ENCODE results near the gene PRDX1. TPM values are rescaled to one million over a fixed set of nuclear protein-coding genes. Genes with fewer than 3 reads are reported as not detected.
"Not testable (repeated sequence)": the region's sequence is repeated elsewhere in the genome, so short reads cannot be mapped to it uniquely, and the experiment has no call there.

The PRDX1 gene
- total RNA-seq, 1 experiment from 2014 or later: 1,113 TPM

DNA sequence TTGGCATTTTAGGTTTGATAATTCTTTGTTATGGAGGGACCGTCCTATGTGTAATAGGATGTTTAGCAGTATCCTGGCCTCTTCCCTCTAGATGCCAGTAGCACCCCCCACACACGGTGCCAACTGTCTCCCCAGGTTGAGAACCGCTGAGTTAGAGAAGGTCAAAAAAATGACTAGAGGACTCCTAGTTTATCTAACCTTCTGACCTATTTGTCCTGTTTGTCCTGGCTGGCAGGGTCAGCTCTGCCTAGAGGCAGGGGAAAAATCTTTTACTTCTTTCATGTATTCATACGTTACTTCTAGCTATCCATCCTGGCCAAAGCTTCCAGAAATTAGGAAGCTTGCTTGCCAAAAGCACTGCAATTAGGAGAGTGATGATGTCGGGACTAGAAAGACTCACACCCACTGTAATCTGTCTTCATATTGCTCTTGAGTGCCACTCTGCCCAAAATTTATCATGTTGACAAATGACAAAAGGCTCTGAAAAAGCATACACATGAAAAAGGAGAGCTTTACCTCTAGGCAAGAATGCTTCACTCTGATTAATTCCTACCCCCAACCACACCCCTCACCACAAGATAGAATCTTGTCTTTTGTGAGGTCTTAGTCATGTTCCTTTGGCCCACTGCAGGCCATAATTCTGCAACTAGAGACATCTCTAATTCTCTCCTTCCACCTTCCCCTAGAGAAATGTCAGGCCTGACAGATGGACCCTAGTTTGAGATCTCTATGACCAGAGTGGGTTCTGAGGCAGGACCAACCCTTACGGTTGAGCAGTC lies 14.5 kb upstream of the PRDX1 start:
- DNase-seq (ENCODE audit: low spot score): no peak

DNA sequence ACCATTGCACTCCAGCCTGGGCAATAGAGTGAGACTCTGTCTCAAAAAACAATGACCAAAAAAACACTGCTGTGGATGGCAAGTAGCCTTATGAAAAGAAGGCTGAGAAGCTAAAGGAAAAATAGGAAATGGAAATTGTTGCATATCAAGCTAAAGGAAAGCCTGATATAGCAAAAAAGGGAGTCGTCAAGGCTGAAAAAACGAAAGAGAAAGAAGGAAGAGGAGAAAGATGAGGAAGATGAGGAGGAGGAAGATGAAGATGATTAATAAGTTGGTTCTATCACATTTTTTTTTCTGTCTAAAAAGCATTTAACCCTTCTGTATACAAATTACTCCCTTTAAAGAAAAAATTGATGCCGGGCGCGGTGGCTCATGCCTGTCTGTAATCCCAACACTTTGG lies 10.2 kb upstream of the PRDX1 start:
- DNase-seq (ENCODE audit: low spot score): no peak

DNA sequence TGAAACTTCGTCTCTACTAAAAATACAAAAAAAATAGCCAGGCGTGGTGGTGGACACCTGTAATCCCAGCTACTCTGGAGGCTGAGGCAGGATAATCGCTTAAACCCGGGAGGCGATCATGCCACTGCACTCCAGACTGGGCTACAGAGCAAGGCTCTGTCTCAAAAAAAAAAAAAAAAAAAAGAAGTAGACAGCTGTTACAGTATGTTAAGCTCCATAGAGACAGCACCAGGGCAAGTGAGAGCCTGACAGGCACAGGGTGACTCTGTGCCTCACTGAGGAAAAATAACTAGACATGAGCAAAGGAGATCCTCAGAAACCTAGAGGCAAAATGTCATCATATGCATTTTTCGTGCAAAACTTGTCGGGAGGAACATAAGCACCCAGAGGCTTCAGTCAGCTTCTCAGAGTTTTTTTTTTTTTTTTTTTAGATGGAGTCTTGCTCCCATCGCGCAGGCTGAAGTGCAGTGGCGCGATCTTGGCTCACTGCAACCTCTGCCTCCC lies 9.0 kb upstream of the PRDX1 start:
- DNase-seq (ENCODE audit: low spot score): no peak

DNA sequence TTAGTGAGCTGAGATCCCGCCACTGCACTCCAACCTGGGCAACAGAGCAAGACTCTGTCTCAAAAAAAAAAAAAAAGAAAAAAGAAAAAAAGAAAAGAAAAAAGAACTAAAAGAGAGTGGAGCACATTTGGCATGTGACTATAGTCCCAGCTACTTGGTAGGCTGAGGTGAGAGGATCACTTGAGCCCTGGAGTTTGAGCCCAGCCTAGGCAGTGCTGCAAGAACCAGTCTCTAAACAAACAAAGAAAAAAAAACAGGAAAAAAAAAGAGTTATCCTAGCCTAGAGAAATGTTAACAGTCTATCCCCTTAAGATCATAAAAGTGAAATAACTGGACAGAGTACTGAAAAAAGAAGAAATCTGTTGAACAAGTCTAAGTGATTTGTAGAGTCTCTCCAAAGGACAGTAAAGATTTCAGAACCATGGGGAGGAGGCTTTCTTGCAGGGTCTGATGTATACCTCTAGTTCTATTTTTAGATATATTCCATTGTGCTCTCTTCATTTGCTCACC lies 4.5 kb upstream of the PRDX1 start:
- DNase-seq (ENCODE audit: low spot score): no peak

DNA sequence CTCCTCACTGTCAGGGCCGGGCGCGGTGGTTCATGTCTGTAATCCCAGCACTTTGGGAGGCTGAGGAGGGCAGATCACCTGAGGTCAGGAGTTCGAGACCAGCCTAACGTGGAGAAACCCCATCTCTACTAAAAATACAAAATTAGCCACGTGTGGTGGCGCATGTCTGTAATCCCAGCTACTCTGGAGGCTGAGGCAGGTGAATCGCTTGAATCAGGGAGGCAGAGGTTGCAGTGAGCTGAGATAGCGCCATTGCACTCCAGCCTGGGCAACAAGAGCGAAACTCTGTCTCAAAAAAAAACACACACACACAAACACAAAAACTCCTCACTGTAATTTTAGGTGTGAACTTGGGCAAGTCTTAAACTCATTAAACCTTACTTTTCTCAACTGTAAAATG lies 2.3 kb upstream of the PRDX1 start:
- DNase-seq (ENCODE audit: low spot score): not testable (repeated sequence)

DNA sequence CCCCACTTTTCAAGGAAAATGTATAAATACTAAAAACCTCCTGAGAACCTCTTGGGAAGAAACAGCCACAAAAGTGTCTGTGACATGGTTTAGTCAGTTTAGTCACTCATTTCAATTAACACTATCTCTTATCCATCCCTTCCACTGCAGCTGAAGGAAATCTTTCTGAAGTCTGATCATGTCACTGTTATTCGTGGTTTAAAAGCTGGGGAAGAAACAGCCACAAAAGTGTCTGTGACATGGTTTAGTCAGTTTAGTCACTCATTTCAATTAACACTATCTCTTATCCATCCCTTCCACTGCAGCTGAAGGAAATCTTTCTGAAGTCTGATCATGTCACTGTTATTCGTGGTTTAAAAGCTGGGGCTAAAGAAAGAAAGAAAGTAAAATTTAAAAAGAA lies 1.8 kb upstream of the PRDX1 start:
- DNase-seq (ENCODE audit: low spot score): not testable (repeated sequence)

DNA sequence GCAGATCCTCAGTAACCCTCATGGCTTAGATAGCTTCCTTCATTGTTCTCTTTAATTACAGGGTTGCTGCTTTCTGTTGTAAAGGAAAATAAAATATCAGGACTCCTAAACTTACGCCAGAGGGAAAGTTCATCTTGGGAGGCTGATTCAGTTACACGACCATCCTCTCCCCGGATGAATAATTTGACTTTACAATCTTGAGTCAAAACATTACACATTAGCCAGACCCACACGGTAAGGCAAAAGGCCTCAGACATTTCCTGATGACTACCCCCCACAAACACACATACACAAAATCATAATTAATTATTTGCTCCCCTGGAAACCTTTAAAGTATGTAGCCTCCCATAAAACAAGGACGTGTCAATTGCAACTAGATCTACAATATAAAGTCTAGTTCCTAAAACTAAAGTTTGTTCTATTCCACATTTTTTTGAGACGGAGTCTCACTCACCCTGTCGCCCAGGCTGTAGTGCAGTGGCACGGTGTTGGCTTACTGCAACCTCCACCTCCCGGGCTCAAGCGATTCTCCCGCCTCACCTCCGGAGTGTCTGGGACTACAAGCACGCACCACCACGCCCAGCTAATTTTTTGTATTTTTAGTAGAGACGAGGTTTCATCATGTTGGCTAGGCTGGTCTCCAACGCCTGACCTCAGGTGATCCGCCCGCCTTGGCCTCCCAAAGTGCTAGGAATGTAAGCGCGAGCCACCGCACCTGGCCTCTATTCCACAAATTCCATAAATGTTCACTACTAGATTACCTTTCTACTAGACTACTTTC lies 830 bp upstream of the PRDX1 start:
- DNase-seq (ENCODE audit: low spot score): peak; percentile 38

DNA sequence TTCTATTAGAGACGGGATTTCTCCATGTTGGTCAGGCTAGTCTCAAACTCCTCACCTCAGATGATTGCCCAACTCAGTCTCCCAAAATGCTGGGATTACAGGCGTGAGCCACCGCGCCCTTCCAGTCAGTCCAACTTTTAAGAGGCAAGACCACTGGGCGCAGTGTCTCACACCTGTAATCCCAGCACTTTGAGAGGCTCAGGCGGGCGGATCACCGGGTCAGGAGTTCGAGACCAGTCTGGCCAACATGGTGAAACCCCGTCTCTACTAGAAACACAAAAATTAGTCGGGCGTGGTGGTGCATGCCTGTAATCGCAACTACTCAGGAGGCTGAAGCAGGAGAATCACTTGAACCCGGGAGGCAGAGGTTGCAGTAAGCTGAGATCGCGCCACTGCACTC lies 1.9 kb downstream of the PRDX1 start:
- not testable (repeated sequence) for DNase-seq (ENCODE audit: low spot score)

DNA sequence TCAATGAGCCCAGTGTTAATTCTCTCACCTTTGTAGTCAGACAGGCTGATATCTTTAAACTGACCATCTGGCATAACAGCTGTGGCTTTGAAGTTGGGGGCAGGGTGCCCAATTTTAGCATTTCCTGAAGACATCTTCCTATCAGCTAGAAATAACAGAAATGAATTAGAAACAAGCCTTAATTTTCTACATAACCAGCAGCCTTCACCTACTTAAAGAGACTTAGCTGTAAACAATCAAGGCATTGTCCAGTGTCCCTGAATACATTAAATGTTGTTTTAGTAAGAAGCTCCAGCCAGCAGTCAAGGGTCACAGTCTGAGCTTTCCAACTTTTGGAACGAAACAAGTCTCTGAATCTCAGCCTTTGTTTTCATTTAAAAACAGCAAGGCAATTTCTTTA lies 2.8 kb downstream of the PRDX1 start:
- DNase-seq (ENCODE audit: low spot score): no peak

DNA sequence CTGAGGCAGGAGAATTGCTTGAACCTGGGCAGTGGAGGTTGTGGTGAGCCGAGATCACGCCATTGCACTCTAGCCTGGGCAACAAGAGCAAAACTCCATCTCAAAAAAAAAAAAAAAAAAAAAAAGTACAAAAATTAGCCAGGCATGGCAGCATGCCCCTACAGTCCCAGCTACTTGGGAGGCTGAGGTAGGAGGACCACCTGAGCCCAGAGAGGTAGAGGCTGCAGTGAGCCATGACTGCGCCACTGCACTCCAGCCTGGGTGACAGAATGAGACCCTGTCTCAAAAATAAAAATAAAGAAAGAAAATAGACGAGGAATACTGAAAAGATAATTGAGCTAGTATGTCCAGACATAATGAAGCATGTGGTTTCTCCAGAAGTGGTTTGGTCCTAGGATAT lies 3.3 kb downstream of the PRDX1 start:
- DNase-seq (ENCODE audit: low spot score): not testable (repeated sequence)

DNA sequence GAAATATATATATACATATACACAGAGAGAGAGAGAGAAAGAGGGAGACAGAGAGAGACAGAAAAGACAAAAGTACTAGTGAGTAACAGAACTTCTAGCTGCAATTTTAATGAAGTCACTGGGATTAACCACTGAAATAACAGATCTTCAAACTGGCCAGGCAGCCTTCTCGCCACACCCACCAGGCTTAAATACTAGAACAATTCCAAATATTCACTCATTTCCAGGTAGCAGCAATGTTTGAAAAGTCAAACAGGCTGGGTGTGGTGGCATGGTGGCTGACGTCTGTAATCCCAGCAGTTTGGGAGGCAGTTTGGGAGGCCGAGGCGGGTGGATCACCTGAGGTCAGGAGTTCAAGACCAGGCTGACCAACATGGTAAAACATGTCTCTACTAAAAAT lies 5.2 kb downstream of the PRDX1 start:
- no peak for DNase-seq (ENCODE audit: low spot score)

DNA sequence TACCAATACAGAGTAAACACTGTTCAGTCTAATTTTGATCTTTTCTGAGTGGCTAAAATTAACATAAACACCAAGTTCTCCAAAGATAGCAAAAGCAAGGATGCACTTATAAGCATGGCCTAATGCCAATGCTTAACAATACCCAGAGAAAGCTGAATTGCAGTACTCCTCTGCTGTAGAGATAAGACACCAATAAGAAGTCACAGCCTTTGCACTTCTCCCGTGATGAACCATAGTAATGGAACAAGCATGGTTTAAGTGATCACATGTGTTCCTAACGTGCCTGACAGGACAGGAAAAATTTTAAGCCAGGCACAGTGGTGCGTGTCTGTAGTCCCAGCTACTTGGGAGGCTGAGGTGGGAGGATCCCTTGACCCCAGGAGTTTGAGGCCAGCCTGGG lies 5.6 kb downstream of the PRDX1 start:
- no peak for DNase-seq (ENCODE audit: low spot score)

DNA sequence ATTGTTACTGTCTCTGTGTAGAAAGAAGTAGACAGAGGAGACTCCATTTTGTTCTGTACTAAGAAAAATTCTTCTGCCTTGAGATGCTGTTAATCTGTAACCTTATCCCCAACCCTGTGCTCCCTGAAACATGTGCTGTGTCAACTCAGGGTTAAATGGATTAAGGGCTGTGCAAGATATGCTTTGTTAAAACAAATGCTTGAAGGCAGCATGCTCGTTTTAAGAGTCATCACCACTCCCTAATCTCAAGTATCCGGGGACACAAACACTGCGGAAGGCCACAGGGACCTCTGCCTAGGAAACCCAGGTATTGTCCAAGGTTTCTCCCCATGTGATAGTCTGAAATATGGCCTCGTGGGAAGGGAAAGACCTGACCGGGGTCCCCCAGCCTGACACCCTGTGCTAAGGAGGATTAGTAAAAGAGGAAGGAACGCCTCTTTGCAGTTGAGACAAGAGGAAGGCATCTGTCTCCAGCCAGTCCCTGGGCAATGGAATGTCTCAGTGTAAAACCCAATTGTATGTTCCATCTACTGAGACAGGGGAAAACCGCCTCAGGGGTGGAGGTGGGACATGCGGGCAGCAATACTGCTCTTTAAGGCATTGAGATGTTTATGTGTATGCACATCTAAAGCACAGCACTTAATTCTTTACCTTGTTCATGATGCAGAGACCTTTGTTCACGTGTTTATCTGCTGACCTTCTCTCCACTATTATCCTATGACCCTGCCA lies 8.0 kb downstream of the PRDX1 start:
- DNase-seq (ENCODE audit: low spot score): not testable (repeated sequence)

DNA sequence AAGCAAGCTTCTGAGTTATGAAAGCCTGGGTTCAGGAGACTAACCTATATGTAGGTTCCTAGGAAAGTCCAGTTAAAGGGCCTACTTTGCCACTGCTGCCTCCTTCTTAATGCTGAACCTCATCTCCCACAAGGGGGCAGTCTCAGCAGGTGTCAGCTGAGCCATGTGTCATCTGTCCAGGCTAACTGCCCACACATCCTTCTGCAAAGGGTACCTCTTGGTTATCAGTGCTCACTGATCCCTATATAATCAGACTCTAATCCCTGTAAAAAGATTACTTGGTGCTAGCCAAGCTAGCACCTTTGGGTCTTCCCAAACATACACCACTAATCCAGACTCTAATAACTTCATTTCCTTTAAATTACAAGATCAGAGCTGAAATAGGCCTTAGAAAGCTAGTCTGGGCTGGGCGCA lies 9.0 kb downstream of the PRDX1 start:
- peak; percentile 70 for DNase-seq (ENCODE audit: low spot score)

DNA sequence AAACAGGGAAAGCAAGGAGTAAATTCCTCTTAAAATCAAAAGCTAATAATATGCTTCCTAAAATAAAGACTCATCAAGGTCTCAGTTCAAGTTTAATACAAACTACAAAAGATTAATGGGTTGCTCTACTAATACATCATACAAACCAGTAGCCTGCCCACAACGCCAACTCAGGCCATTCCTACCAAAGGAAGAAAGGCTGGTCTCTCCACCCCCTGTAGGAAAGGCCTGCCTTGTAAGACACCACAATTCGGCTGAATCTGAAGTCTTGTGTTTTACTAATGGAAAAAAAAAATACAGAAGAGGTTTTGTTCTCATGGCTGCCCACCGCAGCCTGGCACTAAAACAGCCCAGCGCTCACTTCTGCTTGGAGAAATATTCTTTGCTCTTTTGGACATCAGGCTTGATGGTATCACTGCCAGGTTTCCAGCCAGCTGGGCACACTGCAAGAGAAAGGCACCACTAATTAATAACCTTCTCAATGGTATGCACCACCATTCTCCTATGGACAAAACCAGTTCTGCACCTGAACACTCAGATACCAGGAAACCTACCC lies 10.6 kb downstream of the PRDX1 start:
- DNase-seq (ENCODE audit: low spot score): no peak

DNA sequence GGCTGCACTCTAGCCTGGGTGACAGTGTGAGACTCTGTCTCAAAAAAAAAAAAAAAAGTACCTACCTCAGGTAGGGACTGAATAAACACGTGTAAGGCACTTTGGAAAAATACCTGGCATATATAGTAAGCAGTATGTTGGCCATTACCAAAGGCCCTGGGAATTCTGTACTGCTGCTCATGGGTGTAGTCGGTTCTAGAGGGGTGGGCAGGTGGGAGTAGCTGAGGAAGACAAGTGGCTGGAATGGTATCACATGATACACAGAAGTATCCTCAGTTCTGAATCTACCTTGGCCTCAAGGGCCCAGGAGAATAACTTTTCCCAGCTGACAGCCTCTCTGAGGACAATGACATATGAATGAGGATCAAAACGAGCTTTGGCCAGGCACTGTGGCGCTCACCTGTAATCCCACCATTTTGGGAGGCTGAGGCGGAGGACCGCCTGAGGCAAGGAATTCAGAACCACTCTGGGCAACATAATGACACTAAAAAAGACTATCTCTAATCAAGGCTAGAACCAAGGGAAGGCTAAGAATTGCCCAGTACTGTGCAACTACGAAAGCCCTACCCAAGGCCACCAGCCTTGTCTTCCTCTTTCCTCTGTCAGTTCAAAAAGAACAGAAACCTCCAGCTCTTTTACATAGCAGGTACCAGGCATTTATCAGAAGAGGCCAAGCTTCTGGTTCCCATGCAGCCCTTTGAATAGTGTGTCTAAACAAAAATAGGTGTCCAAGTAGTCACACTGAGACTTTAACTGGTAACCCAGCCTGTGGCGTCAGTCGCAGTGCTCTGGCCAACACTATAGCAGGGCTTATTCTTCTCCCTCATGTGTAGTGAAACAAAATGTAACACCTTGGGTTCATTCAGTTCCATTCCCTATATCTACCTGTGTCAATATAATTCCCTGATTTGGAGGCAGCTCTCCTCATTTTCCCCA lies 11.4 kb downstream of the PRDX1 start:
- no peak for DNase-seq (ENCODE audit: low spot score)

DNA sequence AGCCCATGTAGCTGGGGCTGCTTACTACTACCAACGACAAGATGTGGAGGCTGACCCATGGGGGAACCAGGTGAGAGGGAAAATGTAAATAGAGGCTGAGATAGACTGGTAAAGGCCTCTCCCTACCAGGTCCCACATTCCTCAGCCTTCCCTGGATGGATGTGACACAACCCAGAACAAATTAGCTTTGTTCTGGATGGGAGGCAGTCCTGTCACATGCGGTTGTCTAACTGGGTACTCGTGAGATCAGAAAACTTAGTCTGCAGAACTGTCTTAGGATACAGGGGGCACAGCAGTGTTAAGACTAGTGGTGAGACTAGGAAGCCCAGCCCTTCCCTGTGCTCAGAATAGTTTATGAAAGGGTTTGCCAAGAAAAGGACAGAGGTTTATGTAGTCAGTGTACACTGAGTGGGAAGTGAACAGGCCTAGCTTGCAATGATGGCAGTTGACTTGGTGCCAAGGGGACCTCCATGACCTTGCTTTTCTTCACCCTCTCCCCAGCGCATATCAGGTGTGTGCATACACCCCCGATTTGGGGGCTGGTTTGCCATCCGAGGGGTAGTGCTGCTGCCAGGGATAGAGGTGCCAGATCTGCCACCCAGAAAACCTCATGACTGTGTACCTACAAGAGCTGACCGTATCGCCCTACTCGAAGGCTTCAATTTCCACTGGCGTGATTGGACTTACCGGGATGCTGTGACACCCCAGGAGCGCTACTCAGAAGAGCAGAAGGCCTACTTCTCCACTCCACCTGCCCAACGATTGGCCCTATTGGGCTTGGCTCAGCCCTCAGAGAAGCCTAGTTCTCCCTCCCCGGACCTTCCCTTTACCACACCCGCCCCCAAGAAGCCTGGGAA lies 13.2 kb downstream of the PRDX1 start:
- no peak for DNase-seq (ENCODE audit: low spot score)

DNA sequence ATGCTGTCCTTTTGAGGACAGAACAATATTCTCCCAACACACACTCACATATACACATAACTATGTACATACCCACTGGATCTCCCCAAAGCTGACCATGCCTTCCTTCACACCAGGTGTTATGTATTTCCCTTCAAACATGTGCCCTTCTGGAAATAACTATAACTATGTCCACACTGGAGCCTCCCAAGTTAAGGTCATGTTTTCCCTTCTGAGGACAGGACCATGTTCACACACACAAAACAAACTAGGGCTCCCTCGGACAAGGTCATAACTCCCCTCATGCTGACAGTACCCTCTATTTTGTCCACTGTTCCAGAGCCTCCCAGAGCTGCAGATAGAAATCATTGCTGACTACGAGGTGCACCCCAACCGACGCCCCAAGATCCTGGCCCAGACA lies 13.8 kb downstream of the PRDX1 start:
- no peak for DNase-seq (ENCODE audit: low spot score)

DNA sequence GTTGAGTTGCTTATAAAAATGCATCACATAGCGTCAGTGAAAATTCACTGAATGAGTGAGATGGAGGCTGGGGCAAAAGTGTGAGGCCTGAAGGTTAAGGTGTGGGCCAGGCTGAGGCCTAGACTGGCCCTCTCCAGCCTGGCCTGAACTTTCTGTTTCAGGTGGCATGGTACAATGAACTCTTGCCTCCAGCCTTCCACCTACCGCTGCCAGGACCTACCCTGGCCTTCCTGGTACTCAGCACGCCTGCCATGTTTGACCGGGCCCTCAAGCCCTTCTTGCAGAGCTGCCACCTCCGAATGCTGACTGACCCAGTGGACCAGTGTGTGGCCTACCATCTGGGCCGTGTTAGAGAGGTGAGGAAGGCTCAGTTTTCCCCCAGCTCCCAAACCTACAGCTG lies 14.5 kb downstream of the PRDX1 start:
- no peak for DNase-seq (ENCODE audit: low spot score)
